AG09309 (cell line): ENCODE data around the gene SLC37A1.

Source experiments
- DNase-seq: peaks from one replicate; pipeline ENCODE4 v3.0.0-alpha.2; 2010; ENCODE audit warnings: low read depth
- H3K4me3 ChIP-seq: 2 replicates; pipeline ENCODE4 v1.5.1; 2011; ENCODE audit warnings: mild to moderate bottlenecking, low read depth, low read length, moderate library complexity; ENCODE audit not compliant: control insufficient read depth
- TF ChIP-seq, protein P1 (sequence below): IDR thresholded peaks from 2 replicates; pipeline ENCODE4 v1.5.1; 2011; ENCODE audit warnings: mild to moderate bottlenecking, low read depth, low read length, inconsistent platforms; ENCODE audit not compliant: insufficient read depth, control insufficient read depth; ENCODE audit errors: missing control alignments

SLC37A1 gene

GRCh38 chr21:42548687-42549406 lies 35.2 kb downstream of the SLC37A1 start:
- H3K4me3 ChIP-seq = no peak overlapping the region
- no peak for DNase-seq
- TF ChIP-seq, protein P1, sequence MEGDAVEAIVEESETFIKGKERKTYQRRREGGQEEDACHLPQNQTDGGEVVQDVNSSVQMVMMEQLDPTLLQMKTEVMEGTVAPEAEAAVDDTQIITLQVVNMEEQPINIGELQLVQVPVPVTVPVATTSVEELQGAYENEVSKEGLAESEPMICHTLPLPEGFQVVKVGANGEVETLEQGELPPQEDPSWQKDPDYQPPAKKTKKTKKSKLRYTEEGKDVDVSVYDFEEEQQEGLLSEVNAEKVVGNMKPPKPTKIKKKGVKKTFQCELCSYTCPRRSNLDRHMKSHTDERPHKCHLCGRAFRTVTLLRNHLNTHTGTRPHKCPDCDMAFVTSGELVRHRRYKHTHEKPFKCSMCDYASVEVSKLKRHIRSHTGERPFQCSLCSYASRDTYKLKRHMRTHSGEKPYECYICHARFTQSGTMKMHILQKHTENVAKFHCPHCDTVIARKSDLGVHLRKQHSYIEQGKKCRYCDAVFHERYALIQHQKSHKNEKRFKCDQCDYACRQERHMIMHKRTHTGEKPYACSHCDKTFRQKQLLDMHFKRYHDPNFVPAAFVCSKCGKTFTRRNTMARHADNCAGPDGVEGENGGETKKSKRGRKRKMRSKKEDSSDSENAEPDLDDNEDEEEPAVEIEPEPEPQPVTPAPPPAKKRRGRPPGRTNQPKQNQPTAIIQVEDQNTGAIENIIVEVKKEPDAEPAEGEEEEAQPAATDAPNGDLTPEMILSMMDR = no peak

GRCh38 chr21:42550817-42551216 lies 37.2 kb downstream of the SLC37A1 start:
- no peak overlapping the region for H3K4me3 ChIP-seq
- TF ChIP-seq, protein P1 = no peak
- DNase-seq = no peak

DNA sequence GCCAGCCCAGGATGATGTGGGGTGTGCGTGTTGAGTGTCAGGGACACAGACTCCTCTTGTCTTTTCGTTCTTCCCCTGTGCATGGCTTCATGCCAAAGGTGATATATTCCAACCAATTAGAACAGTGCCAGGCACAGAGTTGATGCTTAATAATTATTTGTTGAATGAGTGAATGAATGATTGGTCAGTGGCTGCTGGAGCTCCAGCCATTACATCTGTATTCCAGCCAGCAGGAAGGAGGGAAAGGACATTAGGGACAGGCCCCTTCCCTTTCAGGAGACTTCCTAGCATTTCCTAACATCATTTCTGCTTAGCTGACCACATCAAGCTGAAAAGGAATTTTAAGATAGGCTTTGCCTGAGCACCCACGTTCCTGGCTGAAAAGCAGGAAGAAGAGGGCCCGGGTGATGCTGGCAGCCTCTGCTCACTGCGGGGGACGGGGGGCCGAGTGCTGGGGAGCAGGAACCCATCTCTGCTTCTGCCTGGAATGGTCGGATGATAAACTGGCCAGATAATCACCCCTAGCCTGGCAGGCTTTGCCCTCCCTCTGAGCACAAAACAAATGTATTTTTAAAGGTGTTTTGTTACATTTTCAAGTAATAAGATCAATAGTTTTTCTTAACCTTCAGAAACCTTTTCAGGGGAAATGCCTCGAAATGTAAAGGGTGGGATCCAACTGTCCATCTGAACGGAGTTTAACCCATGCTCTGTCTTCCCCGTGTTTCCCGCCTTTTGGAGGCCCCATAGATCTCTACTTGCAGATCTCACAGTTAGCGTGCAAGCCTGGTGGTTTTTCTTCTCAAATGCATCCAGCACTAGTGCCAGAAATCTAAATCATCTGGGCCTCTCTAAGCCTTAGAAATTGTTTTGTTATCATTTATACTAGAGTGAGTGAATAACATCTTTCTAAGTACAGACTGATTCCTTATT lies 39.0 kb downstream of the SLC37A1 start:
- DNase-seq = no peak
- TF ChIP-seq, protein P1 = no peak
- H3K4me3 ChIP-seq = no peak overlapping the region

GRCh38 chr21:42553435-42553834 lies 39.8 kb downstream of the SLC37A1 start:
- H3K4me3 ChIP-seq = no peak overlapping the region
- TF ChIP-seq, protein P1 = no peak
- no peak for DNase-seq

DNA sequence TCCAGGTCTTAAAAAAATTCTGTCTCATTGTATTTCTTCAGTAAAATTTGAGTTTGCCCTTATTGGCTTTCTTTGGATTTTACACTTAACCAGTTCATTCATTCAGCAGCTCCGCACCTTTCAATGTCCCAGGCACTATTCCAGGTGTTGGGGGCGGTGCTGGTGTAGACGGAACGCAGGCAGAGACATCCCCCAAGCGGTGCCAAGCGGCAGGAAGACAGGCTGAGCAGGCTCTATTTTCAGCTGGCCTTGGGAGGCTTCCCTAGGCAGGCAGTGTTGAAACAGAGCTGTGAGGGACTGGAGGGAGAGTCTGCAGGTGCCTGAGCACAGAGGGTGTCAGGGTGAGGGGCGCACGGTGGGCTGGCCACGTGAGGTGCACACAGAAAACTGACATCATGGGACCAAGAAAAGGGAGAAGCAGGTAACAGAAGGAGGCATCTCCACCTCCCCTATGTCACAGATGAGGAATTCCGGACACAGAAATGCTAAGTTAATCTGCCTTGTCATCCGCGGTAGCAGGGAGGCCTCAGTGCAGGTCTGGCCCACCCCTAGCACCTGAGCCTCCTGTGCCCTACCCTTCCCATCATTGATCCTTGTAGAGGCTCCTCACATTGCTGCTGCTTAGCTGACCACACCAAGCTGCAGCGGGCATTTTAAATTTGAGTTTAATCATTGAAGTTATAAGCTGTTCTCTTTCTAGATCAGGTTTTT lies 40.8 kb downstream of the SLC37A1 start:
- no peak for DNase-seq
- H3K4me3 ChIP-seq = no peak overlapping the region
- TF ChIP-seq, protein P1 = no peak

GRCh38 chr21:42555756-42556438 lies 42.2 kb downstream of the SLC37A1 start:
- H3K4me3 ChIP-seq = no peak overlapping the region
- DNase-seq = no peak
- TF ChIP-seq, protein P1 = no peak
